Mucosa of descending colon (tissue), 3 donors: ENCODE measurements around the gene FUOM. TPM values are rescaled to one million over a fixed set of nuclear protein-coding genes. Genes with fewer than 3 reads are reported as not detected.
A peak's percentile ranks its signal among the peaks of the same experiment; 100 is the strongest.

Source experiments
- ATAC-seq: fragments of 200-7000 bp; cut with Tn5 transposase; one replicate; pipeline ENCODE4 v1.9.1; 2020; ENCODE audit warnings: mild to moderate bottlenecking, moderate library complexity
- DNase-seq, 3 donors: peaks; one replicate each; pipeline ENCODE4 v3.0.0-alpha.2; 2020
- H3K36me3 ChIP-seq: fragments of 200-600 bp; one replicate; pipeline ENCODE4 v1.8.0; 2021; ENCODE audit warnings: low read depth, mild to moderate bottlenecking
- H3K4me1 ChIP-seq: fragments of 200-600 bp; one replicate; pipeline ENCODE4 v1.8.0; 2021; ENCODE audit warnings: low read depth, mild to moderate bottlenecking
- H3K4me3 ChIP-seq: fragments of 200-600 bp; one replicate; pipeline ENCODE4 v1.8.0; 2021; ENCODE audit warnings: mild to moderate bottlenecking
- H3K9me3 ChIP-seq: fragments of 200-600 bp; one replicate; pipeline ENCODE4 v1.8.0; 2021; ENCODE audit warnings: mild to moderate bottlenecking
- CTCF ChIP-seq: fragments of 200-600 bp; IDR thresholded peaks from one replicate; pipeline ENCODE4 v1.8.0; 2022; ENCODE audit warnings: antibody characterized with exemption, mild to moderate bottlenecking
- intact Hi-C, 2 donors: fragments of 100-400 bp; cut with DNase I in 1 of 2; cut with micrococcal nuclease in 1 of 2; formaldehyde crosslinking; loops; one replicate each; pipeline versions ENCODE4 v1.11.0 to v1.11.1; 2022; cut with DNase I, micrococcal nuclease
- total RNA-seq, 3 donors: library from RNA; stranded (reverse); fragmentation: NEBNext Ultra II Directional in 2 of 3; extraction: Animal tissue kit (Norgen Biotek cat#: 25700) in 2 of 3; gene quantifications; one replicate each; pipeline versions ENCODE4 v1.2.1 to v1.2.4, GENCODE V29; 2021 to 2023
- donor health status: DM: no; HTN: no; CAD: no; lungs with moderate emphysema.
- donor health status: DM: no; HTN: no; CAD: no.
- donor health status: DM: no; HTN: yes; CAD: no.

The FUOM gene
- total RNA-seq, 3 donors from 2014 or later = 13.5 to 22.2 (median 18.8) TPM

- intact Hi-C loops = no loop called here
- no peak for TF ChIP-seq CTCF
- H3K36me3 ChIP-seq = no peaks in the 10 kb centered on the region
- DNase-seq = peak in 2 of 3 donors; percentile 14 to 27
- H3K4me1 ChIP-seq = peaks cover 6% of the 10 kb centered on the region
- ATAC-seq = no peak
- H3K4me3 ChIP-seq = no peak overlapping the region
- H3K9me3 ChIP-seq = no peaks in the 10 kb centered on the region
Measured at GRCh38 chr10:133384071-133384470, 26.3 kb upstream of the FUOM start.

- intact Hi-C loops = no loop called here
- H3K36me3 ChIP-seq = no peaks in the 10 kb centered on the region
- no peak for TF ChIP-seq CTCF
- DNase-seq (peak in 2 of 3 donors; percentile 2 to 11), ATAC-seq (no peak)
- no peaks in the 10 kb centered on the region for H3K9me3 ChIP-seq
- no peak overlapping the region for H3K4me3 ChIP-seq
- peaks cover 6% of the 10 kb centered on the region for H3K4me1 ChIP-seq
Measured at GRCh38 chr10:133383551-133383950, 25.7 kb upstream of the FUOM start.

- no peak for DNase-seq
- intact Hi-C loops = no loop called here
- no peak for TF ChIP-seq CTCF
Measured at GRCh38 chr10:133381036-133381435, 23.2 kb upstream of the FUOM start.

GRCh38 chr10:133379801-133380666, 22.2 kb upstream of the FUOM start:
- DNase-seq = peak in 2 of 3 donors; percentile 66 to 78
- TF ChIP-seq CTCF = no peak
- ATAC-seq = no peak
- no peak overlapping the region for H3K4me3 ChIP-seq
- no peaks in the 10 kb centered on the region for H3K36me3 ChIP-seq
- no peaks in the 10 kb centered on the region for H3K9me3 ChIP-seq
- peaks cover 13% of the 10 kb centered on the region for H3K4me1 ChIP-seq
- intact Hi-C loops = no loop called here

More at GRCh38 chr10:133381036-133381435, 23.2 kb upstream of the FUOM start:
- no peak overlapping the region for H3K4me3 ChIP-seq
- ATAC-seq = no peak
- H3K4me1 ChIP-seq = peaks cover 13% of the 10 kb centered on the region
- no peaks in the 10 kb centered on the region for H3K9me3 ChIP-seq
- H3K36me3 ChIP-seq = no peaks in the 10 kb centered on the region

GRCh38 chr10:133379152-133379800, 21.5 kb upstream of the FUOM start, which contains the start of gene PAOX:
TSS of gene PAOX (plus strand) at chr10:133379262. CDS start at chr10:133379317, 55 bp downstream.
- DNase-seq = peak; percentile 72 to 87 (median 82)
- no peaks in the 10 kb centered on the region for H3K9me3 ChIP-seq
- peak within 1 kb of the TSS; percentile 54 for H3K4me3 ChIP-seq

More at GRCh38 chr10:133379152-133379800, 21.5 kb upstream of the FUOM start, which contains the start of gene PAOX:
- Histone ChIP-seq H3K36me3 (no peaks in the 10 kb centered on the region), H3K4me1 (peaks cover 13% of the 10 kb centered on the region)
- ATAC-seq = peak; percentile 66
- intact Hi-C loops = no loop called here
- no peak for TF ChIP-seq CTCF
